ENCODE data around the gene PRG3. TPM values are rescaled to one million over a fixed set of nuclear protein-coding genes. Genes with fewer than 3 reads are reported as not detected.

Gene PRG3
- total RNA-seq, 2 experiments from 2014 or later = not detected

DNA sequence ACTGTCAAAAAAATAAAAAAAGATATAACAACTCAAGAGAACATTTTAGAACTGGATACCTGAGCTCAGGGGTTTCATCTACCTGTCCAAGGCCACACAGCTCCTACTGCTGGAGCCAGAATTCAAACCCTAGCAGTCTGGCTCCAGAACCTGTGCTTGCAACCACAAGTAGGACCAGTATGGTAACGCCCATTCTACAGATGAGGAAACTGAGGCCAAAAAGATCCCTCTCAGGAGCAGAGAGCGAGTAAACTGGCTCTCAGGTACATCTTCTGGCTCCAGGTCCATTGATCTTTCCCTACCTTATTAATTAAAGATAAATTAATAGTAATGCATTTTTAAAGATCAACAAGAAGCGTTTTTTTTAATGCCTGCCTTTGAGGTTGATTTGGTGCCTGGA lies 23.6 kb downstream of the PRG3 start:
- Mint-ChIP-seq H3K9me3 (no peaks in the 10 kb centered on the region), H3K27ac (no peak overlapping the region), H3K4me1 (peaks cover 1% of the 10 kb centered on the region), H3K36me3 (no peaks in the 10 kb centered on the region), H3K27me3 (peaks cover 12% of the 10 kb centered on the region), H3K4me3 (no peak overlapping the region)
- POLR2A ChIA-PET = no interaction called here
- DNase-seq (no peak), ATAC-seq (ENCODE audit: low read depth) (no peak)

DNA sequence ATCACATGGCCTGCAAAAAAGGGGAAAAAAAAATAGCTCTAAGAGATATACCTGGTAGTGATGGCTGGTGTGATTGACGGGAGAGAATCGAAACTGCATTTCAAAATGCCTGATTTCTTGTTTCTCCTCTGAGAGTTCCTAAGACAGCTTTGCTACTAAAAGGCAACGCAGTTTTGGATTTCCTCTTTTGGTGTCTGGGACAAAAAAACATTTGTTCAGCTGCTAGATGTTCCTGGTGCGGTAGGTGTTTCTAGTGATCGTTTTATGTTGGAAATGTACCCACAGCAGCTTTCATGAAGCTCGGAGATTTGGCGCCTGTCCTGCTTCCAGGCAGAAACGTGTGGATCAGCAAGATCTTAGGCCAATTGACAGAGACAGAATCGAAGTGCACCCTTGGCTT lies 24.7 kb downstream of the PRG3 start:
- DNase-seq (no peak), ATAC-seq (ENCODE audit: low read depth) (no peak)
- H3K36me3 Mint-ChIP-seq = no peaks in the 10 kb centered on the region
- POLR2A ChIA-PET = no interaction called here
- H3K27me3 Mint-ChIP-seq = peaks cover 12% of the 10 kb centered on the region
- H3K9me3 Mint-ChIP-seq = peaks cover 3% of the 10 kb centered on the region
- H3K27ac Mint-ChIP-seq = no peak overlapping the region
- peaks cover 1% of the 10 kb centered on the region for H3K4me1 Mint-ChIP-seq
- no peak overlapping the region for H3K4me3 Mint-ChIP-seq

- H3K36me3 Mint-ChIP-seq = no peaks in the 10 kb centered on the region
- H3K4me3 Mint-ChIP-seq = no peak overlapping the region
- peaks cover 1% of the 10 kb centered on the region for H3K4me1 Mint-ChIP-seq
- no peak overlapping the region for H3K27ac Mint-ChIP-seq
- no peak for ATAC-seq (ENCODE audit: low read depth)
- H3K9me3 Mint-ChIP-seq = peaks cover 5% of the 10 kb centered on the region
- no peak for DNase-seq
- H3K27me3 Mint-ChIP-seq = peaks cover 14% of the 10 kb centered on the region
- POLR2A ChIA-PET = no interaction called here
Observed at GRCh38 chr11:57354699-57355098, 26.3 kb downstream of the PRG3 start.

- Mint-ChIP-seq H3K27ac (no peak overlapping the region), H3K27me3 (peaks cover 14% of the 10 kb centered on the region), H3K4me1 (peaks cover 1% of the 10 kb centered on the region), H3K4me3 (no peak overlapping the region), H3K9me3 (peaks cover 5% of the 10 kb centered on the region), H3K36me3 (no peaks in the 10 kb centered on the region)
- no peak for ATAC-seq (ENCODE audit: low read depth)
- DNase-seq = no peak
- POLR2A ChIA-PET = interaction anchor here (1.5 kb wide), 1 partner anchor 104 kb away, joined by 3 read pairs; no protein-coding TSS in a partner anchor
Observed at GRCh38 chr11:57353852-57354251, 27.1 kb downstream of the PRG3 start.

GRCh38 chr11:57353446-57353845 lies 27.5 kb downstream of the PRG3 start:
- Mint-ChIP-seq H3K4me1 (peaks cover 1% of the 10 kb centered on the region), H3K9me3 (peaks cover 5% of the 10 kb centered on the region), H3K36me3 (no peaks in the 10 kb centered on the region), H3K27ac (no peak overlapping the region), H3K4me3 (no peak overlapping the region), H3K27me3 (peaks cover 14% of the 10 kb centered on the region)
- POLR2A ChIA-PET = interaction anchor here (1.5 kb wide), 1 partner anchor 104 kb away, joined by 3 read pairs; no protein-coding TSS in a partner anchor
- DNase-seq (no peak), ATAC-seq (ENCODE audit: low read depth) (no peak)

- ATAC-seq (ENCODE audit: low read depth) (no peak), DNase-seq (no peak)
- peaks cover 5% of the 10 kb centered on the region for H3K9me3 Mint-ChIP-seq
- H3K27me3 Mint-ChIP-seq = peaks cover 14% of the 10 kb centered on the region
- H3K27ac Mint-ChIP-seq = no peak overlapping the region
- H3K4me1 Mint-ChIP-seq = peaks cover 1% of the 10 kb centered on the region
- POLR2A ChIA-PET = interaction anchor here (1.5 kb wide), 1 partner anchor 104 kb away, joined by 3 read pairs; no protein-coding TSS in a partner anchor
- H3K36me3 Mint-ChIP-seq = no peaks in the 10 kb centered on the region
- no peak overlapping the region for H3K4me3 Mint-ChIP-seq
Observed at GRCh38 chr11:57353036-57353435, 27.9 kb downstream of the PRG3 start.

GRCh38 chr11:57349491-57350274 lies 31.3 kb downstream of the PRG3 start:
- Mint-ChIP-seq H3K4me1 (peaks cover 2% of the 10 kb centered on the region), H3K4me3 (no peak overlapping the region), H3K9me3 (peaks cover 5% of the 10 kb centered on the region), H3K27ac (no peak overlapping the region), H3K27me3 (peaks cover 14% of the 10 kb centered on the region), H3K36me3 (no peaks in the 10 kb centered on the region)
- DNase-seq = peak; percentile 76
- POLR2A ChIA-PET = interaction anchor here (0.6 to 0.7 kb wide), 2 partner anchors 27 to 57 kb away, joined by 3 read pairs; no protein-coding TSS in a partner anchor
- ATAC-seq (ENCODE audit: low read depth) = peak; percentile 58

GRCh38 chr11:57348636-57349313 lies 32.2 kb downstream of the PRG3 start:
- Mint-ChIP-seq H3K27me3 (peaks cover 6% of the 10 kb centered on the region), H3K36me3 (no peaks in the 10 kb centered on the region), H3K4me1 (peaks cover 2% of the 10 kb centered on the region), H3K9me3 (peaks cover 5% of the 10 kb centered on the region), H3K27ac (no peak overlapping the region), H3K4me3 (no peak overlapping the region)
- ATAC-seq (ENCODE audit: low read depth) = no peak
- POLR2A ChIA-PET = no interaction called here
- no peak for DNase-seq

- peaks cover 2% of the 10 kb centered on the region for H3K4me1 Mint-ChIP-seq
- POLR2A ChIA-PET = no interaction called here
- no peak for ATAC-seq (ENCODE audit: low read depth)
- H3K4me3 Mint-ChIP-seq = no peak overlapping the region
- peaks cover 6% of the 10 kb centered on the region for H3K27me3 Mint-ChIP-seq
- no peak for DNase-seq
- no peak overlapping the region for H3K27ac Mint-ChIP-seq
- H3K36me3 Mint-ChIP-seq = no peaks in the 10 kb centered on the region
- H3K9me3 Mint-ChIP-seq = peaks cover 5% of the 10 kb centered on the region
Observed at GRCh38 chr11:57348052-57348451, 32.9 kb downstream of the PRG3 start.

DNA sequence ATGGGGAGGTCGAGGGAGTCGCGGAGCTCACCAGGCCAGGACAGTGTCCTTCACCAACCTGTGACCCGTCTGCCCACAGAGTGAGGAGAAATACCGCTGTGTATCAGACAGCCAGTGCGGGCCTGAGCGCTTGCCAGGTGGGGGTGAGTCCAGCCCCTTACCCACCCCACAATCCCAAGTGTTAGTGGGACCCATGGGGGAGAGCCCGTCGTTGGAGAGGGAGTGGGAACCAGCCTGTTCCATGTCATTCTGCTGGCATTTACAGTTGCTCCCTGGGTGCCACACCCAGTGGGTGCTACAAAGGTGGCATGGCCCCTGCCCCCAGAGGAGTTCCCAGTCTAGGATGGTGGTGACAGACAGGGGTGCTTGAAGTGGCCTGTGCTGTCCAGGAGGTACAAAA lies 33.6 kb downstream of the PRG3 start:
- Mint-ChIP-seq H3K4me3 (no peak overlapping the region), H3K27me3 (peaks cover 3% of the 10 kb centered on the region), H3K4me1 (peaks cover 2% of the 10 kb centered on the region), H3K27ac (no peak overlapping the region), H3K36me3 (no peaks in the 10 kb centered on the region), H3K9me3 (peaks cover 5% of the 10 kb centered on the region)
- ATAC-seq (ENCODE audit: low read depth) = no peak
- DNase-seq = no peak
- POLR2A ChIA-PET = no interaction called here

DNA sequence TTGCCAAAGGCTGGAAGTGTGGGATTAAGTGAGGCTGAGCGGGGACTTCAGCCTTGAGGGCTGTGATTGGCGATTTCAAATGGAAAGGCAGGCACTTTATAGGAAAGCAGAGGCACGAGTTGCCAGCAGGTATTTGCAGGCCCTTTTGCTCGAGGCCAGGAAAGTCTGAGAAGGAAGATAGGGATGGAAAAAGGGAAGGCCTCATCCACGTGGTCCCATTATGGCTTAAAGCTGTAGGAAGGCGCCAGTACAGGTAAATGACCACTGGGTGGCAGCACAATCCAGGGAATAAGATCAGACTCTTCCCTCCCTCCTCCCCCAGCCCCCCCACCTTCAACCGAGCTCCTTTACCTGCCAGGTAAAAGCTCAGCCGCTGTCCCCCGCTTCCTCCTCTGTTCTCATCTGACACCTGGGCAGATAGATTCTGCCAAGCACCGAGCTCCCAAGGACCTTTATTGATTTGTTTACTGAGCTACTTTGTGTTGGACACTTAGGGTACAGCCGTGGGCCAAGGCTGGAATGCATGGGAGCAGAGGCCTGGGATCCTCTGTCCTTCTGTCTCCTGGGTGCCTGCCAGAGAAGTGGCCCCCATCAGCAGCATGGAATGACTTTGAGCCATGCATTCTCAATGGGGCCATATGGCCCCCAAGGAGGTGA lies 35.3 kb downstream of the PRG3 start:
- peaks cover 4% of the 10 kb centered on the region for H3K4me1 Mint-ChIP-seq

DNA sequence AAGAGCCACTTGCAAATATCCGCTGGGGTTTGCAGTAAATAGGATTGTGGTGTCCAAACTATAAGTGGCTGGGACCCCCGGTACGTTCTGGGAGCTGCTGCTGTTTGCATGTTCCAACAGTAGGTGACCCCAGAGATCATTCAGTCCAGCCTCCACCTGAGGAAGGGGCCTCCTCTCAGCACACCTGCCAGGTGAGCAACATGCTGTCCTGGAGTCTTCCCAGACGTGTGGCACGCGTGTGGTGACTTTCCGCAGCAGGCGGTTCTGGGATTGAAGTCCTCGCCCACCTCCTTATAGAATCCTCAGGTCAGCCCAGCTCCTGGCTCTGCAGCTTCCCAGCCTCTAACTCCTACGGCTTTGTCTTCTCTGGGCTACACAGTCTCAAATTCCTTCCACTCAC lies 36.1 kb downstream of the PRG3 start:
- no peak overlapping the region for H3K27ac Mint-ChIP-seq
- H3K4me1 Mint-ChIP-seq = peaks cover 8% of the 10 kb centered on the region
- H3K9me3 Mint-ChIP-seq = no peaks in the 10 kb centered on the region
- DNase-seq (no peak), ATAC-seq (ENCODE audit: low read depth) (no peak)
- H3K4me3 Mint-ChIP-seq = no peak overlapping the region
- H3K36me3 Mint-ChIP-seq = no peaks in the 10 kb centered on the region
- POLR2A ChIA-PET = no interaction called here
- H3K27me3 Mint-ChIP-seq = peaks cover 3% of the 10 kb centered on the region

More for the DNA sequence above, 35.3 kb downstream of the PRG3 start:
- peak; percentile 44 for ATAC-seq (ENCODE audit: low read depth)
- peak; percentile 52 for DNase-seq
- POLR2A ChIA-PET = interaction anchor here (0.5 kb wide), 1 partner anchor 102 kb away, joined by 4 read pairs; no protein-coding TSS in a partner anchor
- no peak overlapping the region for H3K4me3 Mint-ChIP-seq
- H3K36me3 Mint-ChIP-seq = no peaks in the 10 kb centered on the region
- H3K27me3 Mint-ChIP-seq = peaks cover 3% of the 10 kb centered on the region
- no peaks in the 10 kb centered on the region for H3K9me3 Mint-ChIP-seq
- H3K27ac Mint-ChIP-seq = no peak overlapping the region

DNA sequence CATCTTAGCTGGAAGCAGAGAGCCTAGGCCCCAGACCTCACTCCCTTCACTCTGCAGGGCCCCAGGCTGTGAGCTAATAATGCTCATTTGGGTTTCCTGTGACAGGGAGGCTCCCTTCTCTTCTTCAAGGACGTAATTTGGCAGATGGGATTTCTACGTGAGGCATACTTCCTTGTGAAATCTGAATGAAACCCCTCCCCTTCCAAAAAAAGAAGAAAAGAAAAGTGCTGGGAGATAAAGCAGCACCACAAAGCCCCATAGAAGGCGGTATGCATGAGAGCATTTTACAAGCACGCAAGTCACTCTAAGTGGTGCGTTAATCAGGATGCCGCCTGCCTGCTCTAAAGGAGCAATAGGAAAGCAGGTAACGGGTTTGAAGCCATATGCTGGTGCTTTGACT lies 37.1 kb downstream of the PRG3 start:
- Mint-ChIP-seq H3K27me3 (peaks cover 5% of the 10 kb centered on the region), H3K36me3 (no peaks in the 10 kb centered on the region), H3K4me3 (no peak overlapping the region), H3K9me3 (no peaks in the 10 kb centered on the region), H3K27ac (no peak overlapping the region), H3K4me1 (peaks cover 8% of the 10 kb centered on the region)
- POLR2A ChIA-PET = interaction anchor here (1.0 kb wide), 1 partner anchor 19 kb away, joined by 3 read pairs; the partner anchor contains the start of gene TNKS1BP1
- no peak for DNase-seq
- ATAC-seq (ENCODE audit: low read depth) = no peak
